ENCODE data around the gene C19orf12.
"Not testable (repeated sequence)": the region's sequence is repeated elsewhere in the genome, so short reads cannot be mapped to it uniquely, and the experiment has no call there.

C19orf12 gene

DNA sequence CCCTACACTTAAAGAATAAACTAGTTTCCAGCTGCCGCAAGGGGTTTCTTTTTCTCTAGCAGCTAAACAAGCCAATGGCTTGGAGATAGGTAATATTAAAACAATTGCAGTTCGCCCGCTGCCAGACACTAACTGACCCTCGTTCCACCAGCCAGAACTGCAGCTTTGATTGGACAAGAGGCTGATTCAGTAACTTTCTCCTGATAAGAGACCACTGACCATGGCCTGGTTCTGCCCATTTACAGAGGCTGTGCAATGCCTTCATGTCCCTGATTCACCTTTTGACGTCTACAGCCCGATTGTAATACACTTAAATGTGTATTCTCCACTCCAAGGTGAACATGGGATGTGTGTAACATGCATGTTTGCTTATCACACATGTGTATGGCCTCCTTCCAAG lies 12.8 kb upstream of the C19orf12 start:
- no peak for DNase-seq

DNA sequence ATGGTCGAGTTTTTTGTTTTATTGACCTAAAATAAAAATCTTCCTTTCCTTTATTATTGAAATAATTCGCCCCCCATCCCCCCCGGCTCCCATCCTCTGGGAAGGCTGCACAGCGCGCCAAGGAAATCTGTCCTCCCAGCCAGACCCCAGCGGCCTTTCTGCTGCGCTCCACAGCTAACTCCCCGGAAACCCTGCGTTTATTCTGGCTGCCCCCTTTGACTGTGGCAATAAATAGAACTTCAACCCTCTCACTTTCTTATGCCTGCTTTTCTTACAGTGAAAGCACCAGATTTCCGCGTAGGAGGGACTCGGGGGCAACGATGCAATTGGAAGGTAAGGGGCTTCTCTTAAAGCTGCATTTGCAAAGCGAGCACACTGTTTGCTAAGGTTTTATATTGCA lies 9.7 kb upstream of the C19orf12 start:
- no peak for DNase-seq

DNA sequence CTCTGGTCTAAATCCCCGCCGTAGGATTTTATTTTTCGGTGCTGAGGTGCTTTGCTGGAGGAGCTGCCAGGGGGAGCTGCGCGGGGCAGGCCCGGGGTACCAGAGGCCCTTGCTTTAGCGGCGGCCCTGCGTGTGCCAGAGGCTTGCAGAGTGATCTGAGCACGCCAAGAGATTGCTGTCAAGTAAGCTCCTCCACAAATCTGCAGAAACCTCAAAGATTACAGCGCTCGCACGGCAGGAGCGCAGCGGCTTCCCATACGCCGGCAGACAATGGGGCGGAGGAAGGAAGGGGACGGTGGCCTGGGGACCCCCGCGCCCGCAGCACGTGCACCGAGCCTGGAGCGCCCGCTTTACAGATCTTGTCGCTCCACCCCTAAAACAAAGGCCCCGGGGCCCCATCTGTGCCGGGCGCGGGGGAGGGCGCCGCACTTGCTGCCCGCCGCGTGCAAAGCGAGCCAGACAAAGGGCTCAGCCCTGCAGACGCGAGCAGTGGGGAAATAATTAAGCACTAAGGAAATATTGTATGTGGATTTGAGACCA lies 9.1 kb upstream of the C19orf12 start:
- DNase-seq, result no peak

DNA sequence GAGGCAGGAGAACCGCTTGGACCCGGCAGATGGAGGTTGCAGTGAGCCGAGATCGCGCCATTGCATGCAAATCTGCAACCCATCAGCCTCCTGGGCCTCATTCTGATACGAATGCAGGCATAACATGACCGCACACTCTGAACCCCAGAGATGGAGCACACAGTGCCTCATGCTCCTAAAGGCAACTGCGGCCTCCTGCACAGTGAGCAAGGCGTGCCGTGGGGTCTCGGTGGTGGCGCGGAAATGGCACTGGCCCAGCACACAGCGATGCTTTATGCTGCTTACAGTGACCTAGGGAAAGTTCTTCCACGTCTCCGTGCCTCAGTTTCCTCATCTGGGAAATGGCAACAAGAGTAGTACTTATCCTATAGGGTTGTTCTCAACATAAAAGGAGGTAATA lies 2.0 kb upstream of the C19orf12 start:
- no peak for DNase-seq

DNA sequence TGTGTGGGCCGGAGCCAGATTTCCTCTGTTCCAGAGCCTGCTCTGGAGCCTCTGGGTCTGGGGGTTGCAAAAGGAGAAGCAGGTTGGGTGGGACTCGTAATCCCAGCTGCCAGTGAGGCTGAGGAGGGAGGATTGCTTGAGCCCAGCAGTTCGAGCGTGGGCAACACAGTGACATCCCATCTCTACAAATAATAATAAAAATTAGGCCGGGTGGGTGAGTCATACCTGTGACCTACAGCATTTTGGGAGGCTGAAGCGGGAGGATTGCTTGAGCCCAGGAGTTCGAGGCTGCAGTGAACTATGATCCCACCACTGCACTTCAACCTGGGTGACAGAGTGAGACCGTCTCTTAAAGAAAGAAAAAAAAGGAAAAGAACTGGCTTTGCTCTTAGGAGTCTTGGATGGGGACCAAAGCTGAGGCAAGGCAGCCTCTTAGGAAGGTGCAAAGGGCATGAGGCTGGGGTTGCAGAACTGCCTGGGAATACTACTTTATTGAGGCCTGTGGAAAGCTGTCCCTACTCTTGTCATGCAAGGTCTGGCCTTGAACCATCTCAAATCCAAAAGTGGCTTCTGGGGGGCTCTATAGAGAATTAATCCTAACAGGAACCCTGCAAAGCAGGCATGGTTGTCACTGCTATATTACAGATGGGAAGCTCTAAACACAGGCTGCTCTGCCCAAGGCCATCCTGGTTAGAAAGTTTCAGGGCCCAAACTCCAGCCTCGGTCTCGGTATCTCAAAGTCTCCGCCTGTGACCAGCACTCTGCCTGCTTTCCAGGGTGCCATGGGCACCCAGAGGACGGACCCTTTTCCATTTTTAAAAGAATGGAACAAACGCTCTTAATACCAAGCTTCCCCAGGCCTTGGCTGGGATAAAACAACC lies 880 bp upstream of the C19orf12 start:
- no peak for DNase-seq

DNA sequence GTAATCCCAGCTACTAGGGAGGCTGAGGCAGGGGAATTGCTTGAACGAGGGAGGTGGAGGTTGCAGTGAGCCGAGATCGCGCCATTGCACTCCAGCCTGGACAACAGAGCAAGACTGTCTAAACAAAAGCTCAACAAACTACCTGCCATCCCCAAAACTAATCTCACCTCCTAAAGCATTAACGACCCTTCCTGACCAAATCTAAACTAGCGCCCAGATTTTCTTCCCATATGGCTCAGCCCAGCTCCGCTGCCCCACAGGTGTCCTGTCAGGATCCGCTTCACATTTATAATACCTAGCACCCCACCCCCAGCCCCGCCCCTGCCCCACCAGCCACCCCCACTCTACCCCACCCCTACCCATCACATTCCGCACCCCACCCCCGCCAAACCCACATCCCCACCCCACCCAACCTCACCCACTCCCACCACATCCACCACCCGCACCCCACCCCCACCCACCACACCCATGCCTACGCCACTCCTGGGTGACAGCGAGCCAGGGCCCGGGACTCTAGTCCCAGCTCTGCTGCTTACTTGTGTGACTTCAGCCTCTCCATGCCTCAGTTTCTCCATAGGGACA lies 599 bp downstream of the C19orf12 start:
- DNase-seq, result peak; percentile 36

DNA sequence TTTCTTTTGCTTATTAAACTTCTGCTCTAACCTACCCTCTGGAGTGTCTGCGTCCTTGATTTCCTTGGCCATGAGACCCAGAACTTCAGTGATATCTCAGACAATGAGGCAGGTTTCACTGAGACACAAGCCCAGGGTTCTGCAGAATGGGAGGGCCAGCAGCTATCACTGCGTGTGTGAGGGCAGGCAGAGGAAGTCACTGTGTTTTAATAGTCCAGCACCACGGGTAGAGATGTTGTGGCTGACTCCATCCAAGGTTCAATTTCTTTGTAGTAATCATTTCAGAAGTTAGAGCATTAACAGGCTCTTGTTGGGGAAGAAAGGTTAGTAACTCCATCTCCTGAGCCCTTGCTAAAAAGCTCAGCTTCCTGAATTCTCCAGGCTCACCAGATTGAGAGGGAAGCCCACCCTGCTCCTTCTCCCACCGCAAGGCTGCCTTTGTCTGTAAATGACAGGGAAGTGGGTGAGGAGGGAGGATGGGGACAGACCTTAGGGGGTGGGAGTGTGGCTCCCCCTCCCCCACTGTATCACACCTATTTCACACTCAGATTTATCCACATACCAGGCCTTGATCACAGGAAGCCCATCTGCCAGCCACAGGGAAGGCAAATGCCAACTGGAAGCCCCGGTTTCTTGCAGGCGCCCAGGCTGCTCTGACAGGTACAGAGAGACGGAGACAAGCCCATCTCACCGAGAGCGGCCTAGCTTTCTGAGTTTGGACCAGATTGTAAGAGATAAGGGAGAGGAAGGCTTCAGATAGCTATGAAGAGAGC lies 2.1 kb downstream of the C19orf12 start:
- DNase-seq, result no peak

DNA sequence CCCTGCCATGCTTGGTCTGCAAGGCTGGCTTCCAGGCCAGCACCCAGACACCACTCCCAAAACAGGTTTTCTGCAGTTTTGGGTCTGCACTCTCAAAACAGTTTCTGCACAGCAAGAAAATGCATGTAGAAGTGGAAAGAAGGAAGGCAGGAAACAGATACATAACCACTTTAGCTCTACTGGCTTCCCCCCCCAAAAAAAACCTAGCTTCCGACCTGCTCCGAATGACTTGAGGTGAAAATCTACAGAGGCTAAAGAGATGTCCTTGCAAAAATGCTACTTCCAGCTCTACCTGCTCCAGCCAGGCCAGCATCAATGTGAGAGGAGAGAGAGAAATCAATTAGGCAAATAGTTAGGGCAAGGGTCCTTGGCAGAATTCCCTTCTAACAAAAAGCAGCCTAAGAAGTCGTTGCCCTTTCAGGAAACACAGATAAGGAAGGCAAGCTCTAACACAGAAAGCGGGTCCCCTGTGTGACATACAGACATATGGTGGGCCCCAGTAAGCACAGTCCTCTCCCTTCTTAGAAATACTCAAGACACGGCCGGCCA lies 3.4 kb downstream of the C19orf12 start:
- no peak for DNase-seq

DNA sequence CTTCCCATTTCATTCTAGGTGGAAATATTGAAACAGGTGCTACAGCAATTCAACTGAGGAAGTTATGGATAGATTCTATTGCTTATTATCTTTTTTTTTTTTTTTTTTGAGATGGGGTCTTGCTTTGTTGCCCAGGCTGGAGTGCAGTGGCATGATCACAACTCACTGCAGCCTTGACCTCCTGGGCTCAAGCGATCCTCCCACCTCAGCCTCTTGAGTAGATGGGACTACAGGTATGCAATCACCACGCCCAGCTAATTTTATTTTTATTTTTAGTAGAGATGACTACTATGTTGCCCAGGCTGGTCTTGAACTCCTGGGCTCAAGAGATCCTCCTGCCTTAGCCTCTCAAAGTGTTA lies 5.6 kb downstream of the C19orf12 start:
- not testable (repeated sequence) for DNase-seq

DNA sequence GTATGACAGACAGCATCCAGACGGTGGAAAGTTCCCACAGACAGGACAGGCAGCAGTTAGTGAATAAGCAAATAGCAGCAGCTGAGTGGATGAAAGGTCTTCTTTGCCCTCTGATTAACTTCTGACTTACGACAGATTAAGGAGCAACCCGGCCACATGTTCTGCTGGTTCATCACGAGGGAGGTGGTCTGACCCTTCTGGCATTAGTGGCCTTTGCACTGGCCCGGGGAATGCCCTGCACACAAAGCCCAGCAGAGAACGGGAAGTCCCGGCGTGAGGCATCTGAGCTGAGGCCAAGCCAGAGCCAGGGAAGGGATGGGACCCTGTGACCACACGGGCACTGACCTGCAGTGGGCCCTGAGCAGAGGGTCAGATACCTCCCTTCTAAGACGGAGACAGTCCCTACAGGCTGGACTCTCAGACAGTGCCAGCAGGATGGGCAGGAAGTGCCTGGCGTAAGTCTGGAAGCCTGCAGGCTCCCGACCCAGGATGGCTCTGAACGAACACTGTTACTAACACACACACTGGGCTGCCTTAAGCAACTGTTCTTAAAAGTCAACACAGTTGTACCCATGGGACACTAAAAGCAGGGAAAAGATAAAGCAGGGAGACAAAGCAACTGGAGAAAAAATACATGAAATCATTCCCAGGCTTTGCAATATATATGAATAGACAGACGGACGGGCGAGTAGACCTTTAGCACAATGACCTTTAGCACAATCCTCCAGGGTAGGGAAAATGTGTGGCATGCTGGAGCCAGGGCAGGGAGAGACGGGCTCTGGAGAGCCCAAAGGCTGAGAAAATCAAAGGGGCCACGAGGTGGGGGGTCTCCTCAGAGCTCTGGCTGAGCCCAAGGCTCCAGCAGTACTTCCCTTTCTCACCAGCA lies 6.3 kb downstream of the C19orf12 start:
- DNase-seq, result no peak

DNA sequence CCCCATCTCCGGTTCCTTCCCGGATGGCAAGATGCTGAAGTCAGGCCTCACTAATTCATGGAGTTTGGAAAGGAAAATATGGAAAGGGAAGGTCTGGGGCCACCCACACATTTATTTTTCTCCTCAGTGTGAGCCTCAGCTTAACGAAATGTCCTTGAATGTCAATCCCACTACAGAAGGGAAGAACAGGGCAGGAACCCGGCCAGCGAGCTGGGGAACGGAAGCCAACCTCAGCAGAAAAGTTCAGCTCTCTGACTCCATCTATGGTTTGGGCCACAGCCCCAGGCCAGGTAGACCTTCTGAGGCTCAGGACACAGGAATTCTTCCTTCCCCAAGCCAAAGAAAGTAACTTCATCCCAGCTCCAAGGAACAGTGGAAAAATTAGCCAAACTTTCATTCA lies 8.4 kb downstream of the C19orf12 start:
- DNase-seq, result no peak

DNA sequence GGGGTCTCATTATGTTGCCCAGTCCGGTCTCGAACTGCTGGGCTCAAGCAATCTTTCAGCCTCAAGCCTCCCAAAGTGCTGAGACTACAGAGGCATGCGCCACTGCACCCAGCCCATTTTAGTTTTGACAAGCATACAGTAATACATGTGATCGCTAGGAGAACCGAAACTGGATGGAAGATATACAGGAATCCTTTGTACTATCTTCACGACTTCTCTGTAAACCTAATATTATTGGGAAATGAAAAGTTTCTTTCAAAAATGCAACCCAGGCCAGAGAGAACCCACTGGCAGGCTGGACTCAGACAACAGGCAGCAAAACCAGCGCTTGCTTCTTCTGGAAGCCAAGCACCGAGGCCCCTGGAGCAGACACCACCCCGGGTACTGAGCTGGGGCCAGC lies 9.4 kb downstream of the C19orf12 start:
- DNase-seq, result no peak

DNA sequence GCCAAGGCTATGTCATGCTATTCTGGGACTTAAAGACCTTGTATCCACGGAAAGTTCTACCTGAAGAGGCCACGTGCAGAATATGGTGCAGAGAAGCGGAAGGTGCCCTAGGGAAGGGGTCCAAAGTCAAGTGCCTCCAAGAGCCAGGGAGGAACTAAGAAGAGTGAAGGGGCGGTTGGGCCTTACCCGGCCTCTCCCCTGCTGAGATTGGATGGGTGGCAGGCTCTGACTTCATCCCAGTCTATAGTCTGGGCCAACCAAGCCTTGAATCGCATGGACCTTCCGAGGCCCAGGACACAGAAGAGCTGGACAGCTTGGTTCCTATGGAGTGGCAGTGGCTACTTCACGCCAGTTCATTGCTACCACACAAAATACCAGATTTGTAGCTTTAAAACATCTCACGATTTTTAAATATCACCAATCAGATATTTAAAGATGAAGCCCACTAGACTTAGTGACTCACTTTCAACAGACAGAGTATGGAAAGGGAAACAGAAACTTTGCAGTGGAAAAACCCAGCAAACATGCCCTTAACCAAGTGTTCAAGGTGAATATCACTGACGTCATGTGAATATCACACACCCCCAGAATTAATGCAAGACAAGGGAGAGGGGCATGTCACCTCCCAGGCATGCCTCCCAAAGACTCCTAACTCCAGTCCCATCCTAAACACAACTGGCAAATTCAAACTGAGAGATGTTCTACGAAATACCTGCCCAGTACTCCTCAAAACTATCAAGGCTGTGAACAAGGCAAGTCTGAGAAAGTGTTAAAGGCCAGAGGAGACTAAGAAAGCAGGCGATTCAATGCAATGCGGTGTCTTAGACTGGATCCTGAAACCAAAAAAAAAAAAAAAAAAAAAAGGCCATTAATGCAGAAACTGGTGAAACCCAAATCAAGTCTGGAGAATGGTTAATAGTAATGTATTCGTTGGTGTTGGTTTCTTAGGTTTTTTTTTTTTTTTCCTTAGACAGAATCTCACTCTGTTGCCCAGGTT lies 10.2 kb downstream of the C19orf12 start:
- no peak for DNase-seq

DNA sequence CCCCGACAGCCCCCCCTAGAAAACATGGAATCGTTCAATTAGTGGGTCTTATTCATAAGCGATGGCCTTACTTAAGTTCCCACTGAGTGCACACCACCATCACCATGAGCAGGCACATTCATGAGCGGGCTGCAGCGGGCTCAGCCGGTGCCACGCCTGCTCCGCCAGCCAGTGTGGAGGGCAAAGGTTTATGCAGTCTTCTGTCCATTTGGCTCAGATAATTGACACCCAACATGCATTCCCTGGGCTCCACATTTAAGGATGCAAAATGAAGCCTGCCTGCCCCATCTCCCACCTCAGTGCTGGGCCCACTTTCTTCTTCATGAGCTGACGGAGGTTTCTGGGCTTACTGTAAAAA lies 12.1 kb downstream of the C19orf12 start:
- no peak for DNase-seq

DNA sequence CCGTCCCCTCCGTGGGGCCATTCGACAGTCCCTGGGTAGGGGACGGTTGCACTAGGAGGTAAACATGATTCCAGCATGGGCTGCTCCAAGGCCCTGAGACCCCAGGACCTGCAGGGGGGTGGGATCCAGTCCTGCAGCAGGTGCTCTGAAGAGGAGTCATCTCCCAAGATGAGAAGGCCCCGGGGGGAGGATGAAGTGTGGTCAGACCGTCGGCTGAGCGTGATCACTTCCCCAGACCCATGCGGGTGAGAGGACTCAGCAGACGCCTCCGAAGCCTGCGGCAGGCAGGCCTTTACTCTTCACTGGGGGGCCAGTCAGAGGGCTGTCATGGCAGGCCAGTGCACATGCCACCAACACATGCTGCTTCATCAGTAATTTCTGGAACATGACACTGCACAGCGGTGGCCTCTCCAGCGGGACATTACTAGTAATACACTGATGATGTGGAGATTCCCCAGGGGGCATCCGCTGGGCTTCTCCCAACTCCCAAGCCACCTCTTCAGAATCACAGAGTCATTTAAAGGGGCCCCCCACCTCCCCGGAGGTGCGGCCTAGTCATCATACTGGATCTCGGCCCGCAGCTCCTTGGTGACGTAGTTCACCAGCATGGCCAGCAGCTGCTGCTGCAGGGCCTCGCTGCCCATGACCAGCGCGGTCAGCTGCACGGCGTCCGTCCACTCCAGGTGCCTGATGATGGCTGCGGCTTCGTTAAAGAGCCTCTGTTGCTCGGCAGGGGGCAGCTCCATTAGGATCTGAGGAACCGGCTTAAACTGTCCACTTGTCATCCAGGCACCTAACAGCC lies 12.7 kb downstream of the C19orf12 start:
- no peak for DNase-seq

DNA sequence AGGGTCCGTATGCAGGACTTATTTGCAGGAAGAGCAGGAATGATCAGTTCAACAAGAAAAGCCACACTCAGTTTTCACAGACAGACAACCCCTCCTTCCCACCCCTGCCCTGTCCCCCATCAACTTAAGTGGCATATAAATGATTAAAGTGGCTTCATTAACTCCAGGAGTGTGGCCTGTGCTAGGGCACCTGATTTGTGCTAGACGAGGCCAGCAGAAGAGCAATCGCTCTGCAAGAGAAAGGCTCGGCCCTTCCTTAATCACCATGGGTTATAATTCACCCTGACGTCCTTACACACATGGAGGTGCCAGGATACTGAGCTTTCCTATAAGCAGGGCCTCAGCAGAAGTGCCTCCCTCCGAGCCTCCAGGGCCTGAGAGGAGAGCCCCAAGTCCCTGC lies 14.6 kb downstream of the C19orf12 start:
- DNase-seq, result no peak

DNA sequence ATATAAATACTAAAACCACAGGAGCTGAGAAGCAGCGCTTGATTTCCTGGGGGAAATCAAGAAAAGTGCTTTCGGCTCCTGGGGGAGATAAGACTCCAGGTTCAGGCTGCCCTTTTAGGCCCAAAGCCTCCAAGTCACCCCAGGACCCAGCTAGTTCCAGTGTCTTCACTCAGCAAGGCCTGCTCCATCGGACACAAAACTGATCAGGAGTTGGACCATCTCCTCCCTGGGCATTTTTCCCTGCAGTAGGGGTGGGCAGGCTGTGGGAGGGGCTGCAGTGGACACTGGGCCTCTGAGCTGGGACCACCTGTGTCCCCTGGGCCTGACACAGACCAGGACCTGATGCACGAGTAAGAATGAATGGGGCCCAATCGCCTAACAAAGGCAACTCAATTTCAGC lies 15.2 kb downstream of the C19orf12 start:
- no peak for DNase-seq

DNA sequence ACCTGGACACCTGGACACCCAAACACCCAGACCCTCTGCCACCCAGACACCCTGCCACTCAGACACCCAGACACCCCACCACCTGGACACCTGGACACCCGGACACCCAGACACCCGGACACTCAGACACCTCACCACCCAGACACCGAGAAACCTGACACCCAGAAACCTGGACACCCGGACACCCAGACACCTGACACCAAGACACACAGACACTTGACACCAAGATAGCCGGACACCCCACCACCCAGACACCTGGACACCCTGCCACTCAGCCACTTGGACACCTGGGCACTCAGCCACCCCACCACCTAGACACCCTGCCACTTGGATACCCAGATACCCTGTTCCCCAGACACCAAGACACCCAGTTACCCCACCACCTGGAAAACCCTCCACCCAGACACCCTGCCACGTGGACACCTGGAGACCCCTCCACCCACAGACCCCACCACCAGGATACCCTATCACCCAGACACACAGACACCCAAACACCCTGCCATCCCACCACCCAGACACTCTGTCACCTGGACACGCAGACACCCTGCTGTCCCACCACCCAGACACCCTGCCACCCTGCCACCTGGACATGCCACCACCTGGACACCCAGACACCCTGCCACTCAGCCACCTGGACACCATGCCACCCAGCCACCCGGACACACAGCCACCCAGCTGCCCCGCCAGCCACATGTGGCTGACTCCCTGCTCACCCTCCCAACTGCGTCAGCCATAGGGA lies 17.4 kb downstream of the C19orf12 start:
- DNase-seq, result no peak

DNA sequence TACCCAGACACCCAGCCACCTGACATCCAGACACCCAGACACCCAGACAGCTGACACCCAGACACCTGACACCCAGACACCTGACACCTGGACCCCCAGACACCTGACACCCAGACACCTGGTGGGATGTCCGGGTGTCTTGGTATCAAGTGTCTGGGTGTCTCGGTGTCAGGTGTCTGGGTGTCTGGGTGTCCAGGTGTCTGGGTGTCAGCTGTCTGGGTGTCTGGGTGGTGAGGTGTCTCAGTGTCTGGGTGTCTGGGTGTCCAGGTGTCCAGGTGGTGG lies 18.6 kb downstream of the C19orf12 start:
- no peak for DNase-seq

Measured in activated T-cell treated with anti-CD3 and anti-CD28 coated beads for 4 hours (primary cell).